GM21390 (cell line): ENCODE results near the gene EMC10.

Source experiments
- ATAC-seq: cut with Tn5 transposase; IDR thresholded peaks from one replicate; pipeline ENCODE4 v1.9.1; 2021; ENCODE audit not compliant: unreplicated experiment

EMC10 gene

DNA sequence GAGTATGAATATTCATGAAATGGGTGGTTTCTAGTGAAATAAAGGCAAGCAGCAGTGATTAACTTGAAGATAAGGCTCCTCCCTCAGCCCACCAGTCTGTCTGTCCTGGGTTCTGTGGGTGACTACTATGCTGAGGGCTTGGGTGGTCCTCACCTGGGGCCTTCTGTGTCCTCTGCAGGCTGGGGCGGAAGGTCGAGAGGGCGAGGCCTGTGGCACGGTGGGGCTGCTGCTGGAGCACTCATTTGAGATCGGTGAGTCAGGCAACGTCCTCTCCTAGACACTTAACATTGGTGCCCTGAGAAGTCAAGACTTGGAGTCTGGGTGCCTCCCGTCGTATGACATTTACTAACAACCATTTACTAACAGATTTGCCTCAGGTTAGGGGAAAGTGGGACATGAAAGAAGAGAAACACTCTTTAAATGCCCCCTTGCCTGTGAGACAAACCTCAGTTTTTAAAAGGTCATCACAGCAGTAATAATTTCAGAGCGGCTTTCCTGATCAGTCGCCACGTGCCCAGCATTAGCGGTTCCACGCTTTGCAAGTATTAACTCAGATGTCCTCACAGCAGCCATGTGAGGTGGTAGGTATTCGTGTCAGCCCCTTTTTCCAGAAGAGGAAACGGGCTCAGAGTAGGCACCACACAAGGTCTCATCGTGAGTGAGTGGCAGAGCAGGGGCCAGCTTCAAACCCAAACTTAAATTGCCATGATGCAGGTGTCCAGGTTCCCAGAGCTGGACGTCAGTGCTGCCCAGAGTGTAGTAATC lies 1.6 kb downstream of the EMC10 start:
- no peak for ATAC-seq

DNA sequence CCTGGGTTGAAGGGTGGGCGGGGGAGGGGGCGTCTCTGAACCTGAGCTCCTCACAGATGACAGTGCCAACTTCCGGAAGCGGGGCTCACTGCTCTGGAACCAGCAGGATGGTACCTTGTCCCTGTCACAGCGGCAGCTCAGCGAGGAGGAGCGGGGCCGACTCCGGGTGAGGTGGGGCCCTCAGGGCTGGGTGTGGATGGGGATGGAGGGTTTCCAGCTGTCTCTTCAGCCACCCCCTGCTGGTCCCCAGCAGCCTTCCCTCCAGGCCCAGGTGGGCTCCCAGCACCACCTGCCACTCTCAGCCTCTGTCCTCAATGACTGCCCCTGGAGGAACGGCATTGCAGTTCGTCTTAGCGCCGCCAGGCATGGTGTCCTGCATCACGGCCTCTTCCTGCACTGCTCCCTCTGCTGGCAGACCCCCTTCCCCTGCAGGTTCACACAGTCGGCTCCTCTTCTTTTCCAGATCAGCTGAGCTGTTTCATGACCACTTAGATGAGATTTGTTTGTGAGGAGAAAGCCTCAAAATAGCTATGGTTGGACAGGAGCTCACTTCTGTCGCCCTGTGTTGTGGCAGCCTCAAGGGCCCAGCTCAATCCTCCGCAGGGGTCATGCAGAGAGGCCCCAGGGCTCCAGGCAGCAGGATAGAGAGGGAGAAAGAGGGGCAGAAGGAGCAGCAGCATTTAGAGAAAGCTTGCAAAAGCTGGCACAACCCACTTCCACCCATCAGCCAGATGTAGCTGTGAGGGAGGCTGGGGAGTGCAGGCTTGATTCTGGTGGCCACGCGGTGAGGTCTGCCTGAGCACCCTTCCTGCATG lies 2.8 kb downstream of the EMC10 start:
- no peak for ATAC-seq

DNA sequence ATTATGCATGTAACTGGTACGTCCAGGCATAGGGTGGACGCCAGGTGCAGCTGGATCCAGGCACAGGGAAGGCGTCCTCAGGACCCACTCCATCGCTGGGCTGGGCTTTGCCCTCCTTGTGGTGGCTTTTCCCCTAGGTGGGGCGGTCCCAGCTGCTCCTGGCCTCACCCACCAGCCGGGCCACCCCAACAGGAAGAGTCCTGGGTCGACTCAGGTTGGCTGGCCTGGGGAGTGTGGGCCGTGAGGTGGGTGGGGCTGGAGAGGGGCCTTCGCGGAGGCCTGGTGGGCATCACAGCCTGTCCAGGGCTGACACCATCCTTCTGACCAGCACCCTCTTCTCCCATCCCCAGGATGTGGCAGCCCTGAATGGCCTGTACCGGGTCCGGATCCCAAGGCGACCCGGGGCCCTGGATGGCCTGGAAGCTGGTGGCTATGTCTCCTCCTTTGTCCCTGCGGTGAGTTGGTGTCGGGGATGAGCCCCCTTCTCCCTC lies 3.5 kb downstream of the EMC10 start:
- no peak for ATAC-seq

DNA sequence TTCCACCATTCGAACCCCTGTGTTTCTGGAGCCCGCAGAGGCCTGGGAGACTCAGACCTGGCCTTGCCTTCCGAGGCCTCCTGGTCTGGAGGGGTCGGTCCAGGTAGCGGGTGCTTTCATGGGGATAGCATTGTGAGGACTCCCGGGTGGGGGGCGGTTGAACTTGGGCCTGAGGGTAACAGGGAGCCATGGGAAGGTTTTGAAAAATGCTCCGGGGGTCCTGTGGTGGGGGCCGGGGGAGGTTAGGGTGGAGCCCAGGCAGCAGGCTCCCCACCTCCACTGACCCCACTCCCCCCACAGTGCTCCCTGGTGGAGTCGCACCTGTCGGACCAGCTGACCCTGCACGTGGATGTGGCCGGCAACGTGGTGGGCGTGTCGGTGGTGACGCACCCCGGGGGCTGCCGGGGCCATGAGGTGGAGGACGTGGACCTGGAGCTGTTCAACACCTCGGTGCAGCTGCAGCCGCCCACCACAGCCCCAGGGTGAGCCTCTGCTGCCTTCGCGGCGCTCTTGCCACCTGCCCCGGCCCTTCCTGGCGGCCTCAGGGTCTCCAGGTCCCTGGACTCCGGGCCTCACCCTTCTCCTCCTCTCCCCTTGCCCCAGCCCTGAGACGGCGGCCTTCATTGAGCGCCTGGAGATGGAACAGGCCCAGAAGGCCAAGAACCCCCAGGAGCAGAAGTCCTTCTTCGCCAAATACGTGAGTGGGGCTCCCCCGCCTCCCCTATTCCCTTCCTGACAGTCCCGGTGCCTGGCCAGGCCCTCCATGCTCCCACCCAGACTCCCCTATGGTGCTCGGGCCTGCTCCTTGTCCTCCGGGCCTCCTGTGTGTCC lies 4.2 kb downstream of the EMC10 start:
- no peak for ATAC-seq

DNA sequence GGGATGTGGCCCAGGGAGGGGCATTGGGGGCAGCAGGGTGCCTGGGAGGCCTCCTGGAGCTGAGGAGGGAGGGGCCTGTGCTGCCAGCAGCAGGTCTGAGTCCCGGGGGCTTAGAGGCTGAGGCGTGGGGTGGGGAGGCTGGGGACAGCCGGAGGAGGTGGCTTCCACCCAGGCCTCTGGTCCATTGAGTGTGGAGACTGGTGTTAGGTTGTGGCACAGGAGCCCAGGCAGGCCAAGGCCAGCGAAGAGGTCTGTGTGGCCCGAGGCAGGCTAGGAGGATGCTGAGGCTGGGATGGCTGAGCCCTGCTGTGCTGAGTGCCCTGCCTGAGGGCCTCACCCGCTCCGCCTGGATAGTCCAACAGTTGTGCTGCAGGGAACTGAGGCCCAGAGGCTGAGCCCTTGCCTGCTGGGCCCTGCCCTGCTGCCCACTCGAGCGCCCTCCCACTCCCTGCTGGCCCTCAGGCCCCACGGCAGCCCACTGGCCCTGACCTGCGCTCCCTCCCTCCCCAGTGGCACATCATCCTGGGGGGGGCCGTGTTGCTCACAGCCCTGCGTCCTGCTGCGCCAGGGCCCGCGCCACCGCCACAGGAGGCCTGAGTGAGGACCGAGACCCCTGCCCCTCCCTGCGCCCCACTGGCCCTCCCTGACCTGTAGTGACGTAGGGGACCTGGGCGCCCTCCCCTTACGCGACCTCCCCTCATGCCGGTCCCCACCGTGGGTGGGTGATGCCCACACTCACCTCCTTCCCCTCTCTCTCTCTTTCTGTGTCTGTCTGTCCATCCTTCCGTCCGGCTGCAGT lies 5.2 kb downstream of the EMC10 start:
- no peak for ATAC-seq

DNA sequence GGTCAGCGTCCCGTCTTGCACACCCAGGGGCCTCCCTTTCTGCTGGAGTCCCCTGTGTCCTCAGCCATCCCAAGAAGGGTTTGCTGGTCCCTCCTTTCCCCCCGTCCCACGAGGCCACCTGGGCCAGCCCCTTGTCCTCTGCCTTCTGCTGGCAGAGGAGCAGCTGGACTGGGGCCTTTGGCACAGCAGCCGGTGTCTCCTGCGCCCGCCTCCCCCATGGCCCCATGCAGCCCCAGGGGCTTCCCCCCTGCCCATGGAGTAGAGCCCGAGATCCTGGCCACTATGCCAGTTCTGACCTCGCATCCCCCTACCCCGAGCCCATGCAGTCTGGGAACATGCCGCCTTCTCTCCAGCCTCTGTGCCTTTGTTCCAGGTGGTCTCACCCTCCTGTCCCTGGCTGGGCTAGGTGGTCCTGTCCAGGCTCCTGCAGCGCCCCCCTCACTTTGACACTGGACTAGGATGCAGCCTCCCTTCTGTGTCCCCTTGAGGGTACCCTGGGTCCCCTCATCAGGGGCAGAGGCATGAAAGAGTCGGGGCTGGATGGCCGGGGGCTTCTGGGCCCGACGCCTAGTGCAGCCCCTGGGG lies 6.1 kb downstream of the EMC10 start:
- no peak for ATAC-seq

DNA sequence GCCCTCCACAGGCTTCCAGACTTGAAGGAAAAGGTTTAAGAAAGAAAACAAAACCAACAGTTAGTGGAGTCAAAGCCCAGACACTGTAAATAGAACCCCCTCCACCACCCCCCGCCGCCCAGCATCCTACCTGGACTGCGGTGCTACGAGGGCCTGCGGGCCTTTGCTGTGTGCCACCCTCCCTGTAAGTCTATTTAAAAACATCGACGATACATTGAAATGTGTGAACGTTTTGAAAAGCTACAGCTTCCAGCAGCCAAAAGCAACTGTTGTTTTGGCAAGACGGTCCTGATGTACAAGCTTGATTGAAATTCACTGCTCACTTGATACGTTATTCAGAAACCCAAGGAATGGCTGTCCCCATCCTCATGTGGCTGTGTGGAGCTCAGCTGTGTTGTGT lies 6.6 kb downstream of the EMC10 start:
- no peak for ATAC-seq

DNA sequence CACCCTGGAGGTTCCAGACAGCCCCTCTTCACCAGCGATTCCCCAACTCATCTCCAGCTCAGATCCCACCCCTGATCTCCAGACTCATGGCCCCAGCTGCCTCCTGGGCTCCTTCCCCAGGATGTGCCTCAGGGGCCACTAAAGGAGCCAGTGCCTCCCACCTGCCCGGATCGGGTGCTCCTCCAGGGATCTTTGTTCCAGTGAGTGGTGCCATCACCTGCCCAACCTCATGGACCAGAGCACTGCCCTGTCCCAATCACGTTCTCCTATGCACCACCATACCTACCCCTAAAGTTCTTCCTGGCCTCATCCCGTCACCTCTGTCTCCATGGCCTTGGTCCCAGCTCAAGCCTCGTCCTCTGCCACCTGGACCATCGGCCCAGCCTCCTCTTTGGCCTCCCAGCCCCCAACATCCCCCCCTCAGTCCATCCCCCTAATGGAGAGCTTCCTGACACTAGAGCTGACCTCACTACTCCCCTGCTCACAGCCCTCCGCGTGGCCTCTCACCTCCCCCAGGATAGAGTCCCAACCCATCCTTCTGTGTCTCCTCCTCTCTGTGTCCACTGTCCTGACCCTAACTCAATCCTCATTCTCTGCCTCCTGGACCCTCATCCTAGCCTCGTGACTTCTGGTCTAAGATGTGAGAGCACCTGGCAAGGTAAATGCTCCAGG lies 9.1 kb downstream of the EMC10 start:
- no peak for ATAC-seq

DNA sequence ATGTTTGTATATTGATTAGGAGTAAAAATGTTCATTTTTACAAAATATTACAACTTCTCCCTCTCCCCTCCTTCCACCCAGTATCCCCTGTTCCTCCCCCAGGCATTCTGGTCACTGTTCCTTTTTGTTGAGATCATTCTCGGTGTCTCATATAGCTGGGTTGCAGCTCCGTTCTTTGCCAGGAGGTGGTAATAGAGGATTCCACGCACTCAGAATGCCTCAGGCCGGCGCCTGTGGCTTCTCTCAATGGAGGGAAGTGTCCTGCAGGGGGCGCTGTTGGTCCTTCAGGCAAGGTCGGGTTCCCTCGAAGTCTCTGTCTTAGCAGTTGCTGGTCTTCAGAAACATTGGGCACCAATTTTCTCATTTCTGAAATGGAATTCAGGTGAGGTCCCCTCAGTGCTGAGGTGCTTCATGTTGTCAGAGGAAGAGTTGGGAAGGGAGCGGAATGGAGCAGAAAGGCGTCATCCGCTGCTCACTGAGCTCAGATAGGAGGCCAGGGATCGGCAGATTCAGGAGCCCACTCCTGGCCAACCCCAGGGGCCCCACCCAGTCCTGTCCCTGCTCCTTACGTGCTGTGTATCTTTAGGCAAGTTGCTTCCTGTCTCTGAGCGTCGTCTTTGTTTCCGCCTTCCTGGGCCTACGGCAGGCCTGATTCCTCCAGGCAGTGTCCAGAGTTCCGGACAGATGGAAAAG lies 10.7 kb downstream of the EMC10 start:
- ATAC-seq: no peak

DNA sequence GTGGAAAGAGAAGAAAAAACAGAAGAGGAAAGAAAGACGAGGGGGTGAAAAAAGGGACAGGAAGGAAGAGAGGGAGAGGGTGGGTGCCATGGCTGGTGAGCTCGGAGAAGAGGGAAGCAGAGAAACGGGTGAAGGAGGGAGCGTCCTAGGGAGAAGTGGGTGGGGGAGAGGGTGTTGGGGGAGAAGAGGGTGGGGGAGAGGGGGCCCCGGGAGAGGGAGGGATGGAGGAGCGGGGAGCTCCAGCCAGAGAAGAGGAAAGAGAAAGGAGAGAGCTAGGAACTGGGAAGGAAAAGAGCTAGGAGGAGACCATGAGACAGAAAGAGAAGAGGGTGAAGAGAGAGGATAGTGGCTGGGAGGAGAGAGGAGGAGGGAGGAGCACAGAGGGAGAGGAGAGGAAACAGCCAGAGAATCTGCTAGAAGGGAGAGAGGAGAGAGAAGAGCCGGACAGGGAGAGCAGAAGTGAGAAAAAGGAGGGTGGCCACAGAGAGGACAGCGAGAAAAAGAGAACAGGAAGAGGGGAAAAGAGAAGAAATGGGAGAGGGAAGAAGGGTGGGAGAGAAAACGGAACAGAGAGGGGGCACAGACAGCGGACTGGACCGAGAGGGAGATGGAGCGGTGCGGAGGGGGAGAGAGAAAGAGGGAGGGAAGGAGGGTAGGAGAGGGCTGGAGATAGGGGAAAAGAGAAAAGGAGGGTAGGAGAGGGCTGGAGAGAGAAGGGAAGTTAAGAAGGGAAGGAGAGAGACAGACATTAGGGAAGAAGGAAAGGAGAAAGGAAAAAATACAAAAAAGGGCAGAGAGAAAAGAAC lies 12.3 kb downstream of the EMC10 start:
- no peak for ATAC-seq

DNA sequence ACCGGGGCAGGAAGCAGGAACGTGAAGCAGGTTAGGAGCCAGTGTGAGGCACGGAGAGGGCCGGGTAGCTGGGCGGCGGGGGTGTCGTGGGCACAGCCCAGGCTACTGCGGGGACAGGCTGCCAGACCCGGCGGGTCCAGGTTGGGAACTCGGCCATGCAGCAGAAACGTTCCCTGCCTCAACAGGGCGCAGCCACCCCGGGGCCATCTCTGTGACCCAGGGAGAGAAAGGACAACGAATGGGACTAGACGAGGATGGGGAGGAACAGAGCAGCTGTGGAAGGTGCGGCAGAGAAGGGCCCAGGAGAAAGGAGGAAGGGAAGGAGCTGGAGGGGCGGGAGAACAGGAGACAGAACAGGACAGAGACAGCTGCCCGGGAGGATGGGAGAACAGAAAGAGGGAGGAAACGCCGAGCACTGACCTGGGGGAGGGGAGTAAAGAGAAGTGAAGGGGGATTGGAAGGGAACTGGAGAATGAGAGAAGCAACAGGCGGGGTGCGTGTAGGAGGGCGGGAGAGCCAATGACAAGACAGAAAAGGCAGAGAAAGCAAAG lies 13.2 kb downstream of the EMC10 start:
- ATAC-seq: no peak

DNA sequence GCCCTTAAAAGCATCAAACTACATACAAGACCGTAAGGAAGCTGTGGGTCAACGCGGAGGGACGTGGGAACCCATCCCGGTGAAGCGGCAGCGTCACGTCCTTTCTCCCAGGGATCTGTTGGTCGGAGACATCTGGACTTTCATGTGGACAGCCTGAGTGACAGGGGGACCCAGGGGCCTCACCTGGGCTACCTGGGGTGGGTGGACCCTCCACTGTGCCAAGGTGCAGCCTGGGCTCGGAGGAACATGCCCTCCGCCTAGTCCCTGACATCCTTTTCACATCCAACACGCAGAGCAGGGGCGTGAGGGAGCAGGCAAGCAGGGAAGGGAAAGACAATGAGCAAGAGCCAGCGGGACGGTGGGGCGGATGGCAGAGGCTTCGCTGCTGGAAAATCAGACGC lies 14.1 kb downstream of the EMC10 start:
- ATAC-seq: no peak

DNA sequence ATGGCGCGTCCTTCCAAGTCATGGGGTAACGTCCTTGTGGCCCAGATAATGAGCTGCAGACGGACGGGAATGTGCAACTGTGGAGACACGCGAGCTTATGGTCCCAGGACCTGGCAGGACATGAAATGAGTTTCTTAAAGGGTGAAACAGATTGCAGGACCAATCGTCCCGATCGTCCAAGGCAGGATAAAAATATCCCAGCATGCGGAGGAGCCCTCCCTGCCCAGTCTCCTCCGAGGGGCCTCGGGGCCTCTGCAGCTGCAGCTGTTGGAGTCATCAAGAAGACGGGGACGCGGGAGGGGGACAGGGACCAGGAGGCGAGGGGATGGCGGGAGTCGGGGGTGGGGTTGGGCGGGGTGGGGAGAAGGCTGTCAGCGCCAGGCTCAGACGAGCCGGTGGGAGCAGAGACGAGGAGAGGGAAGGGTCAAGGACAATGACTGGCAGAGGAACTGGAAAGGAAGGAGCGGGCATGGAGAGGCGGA lies 14.7 kb downstream of the EMC10 start:
- no peak for ATAC-seq

DNA sequence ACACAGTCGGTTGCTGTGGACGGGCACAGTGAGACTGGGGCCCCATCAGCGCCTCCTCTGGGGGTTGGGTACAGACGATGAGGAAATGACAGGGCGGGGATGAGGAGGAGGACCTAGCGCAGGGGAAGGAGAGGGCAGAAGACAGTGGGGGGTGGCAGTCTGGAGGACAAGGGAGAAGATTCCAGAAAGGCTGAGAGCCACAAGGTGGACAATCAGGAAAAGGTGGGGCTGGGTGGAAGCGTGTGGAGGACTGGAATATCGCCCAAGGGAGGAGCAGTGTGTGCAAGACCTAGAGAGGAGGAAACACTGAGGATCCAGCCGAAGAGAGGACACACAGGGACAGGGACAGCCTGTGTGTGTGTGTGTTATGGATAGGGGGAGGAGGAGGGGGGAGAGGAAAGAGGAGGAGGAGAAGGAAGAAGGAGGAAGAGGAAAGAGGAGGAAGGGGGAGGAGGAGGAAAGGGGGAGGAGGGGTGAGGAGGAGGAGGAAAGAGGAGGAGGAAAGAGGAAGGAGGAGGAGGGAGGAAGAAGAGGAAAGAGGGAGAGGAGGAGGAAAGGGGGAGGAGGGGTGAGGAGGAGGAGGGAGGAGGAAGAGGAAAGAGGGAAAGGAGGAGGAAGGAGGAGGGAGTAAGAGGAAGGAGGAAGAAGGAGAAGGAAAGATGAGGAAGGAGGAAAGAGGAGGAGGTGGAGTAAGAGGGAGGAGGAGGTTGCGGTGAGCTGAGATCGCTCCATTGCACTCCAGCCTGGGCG lies 16.2 kb downstream of the EMC10 start:
- no peak for ATAC-seq

DNA sequence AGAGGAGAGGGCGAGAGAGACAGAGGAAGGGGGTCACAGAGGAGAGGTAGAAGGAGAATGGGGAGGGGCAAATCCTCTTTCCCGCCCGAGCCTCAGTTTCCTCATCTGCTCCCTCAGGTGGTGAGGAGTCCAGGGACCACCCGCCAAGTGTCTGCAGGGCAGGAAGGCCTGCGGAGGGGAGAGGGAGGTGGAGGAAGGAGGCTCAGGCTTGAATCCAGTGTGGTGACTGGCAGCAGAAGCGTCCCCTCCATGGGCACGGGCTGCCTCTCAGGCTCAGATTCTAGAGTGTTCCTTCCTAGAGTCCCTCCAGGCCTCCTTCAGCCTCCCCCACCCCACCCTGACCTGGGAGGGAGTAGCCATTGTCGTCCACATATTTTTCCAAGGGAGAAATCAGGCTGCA lies 16.9 kb downstream of the EMC10 start:
- no peak for ATAC-seq

DNA sequence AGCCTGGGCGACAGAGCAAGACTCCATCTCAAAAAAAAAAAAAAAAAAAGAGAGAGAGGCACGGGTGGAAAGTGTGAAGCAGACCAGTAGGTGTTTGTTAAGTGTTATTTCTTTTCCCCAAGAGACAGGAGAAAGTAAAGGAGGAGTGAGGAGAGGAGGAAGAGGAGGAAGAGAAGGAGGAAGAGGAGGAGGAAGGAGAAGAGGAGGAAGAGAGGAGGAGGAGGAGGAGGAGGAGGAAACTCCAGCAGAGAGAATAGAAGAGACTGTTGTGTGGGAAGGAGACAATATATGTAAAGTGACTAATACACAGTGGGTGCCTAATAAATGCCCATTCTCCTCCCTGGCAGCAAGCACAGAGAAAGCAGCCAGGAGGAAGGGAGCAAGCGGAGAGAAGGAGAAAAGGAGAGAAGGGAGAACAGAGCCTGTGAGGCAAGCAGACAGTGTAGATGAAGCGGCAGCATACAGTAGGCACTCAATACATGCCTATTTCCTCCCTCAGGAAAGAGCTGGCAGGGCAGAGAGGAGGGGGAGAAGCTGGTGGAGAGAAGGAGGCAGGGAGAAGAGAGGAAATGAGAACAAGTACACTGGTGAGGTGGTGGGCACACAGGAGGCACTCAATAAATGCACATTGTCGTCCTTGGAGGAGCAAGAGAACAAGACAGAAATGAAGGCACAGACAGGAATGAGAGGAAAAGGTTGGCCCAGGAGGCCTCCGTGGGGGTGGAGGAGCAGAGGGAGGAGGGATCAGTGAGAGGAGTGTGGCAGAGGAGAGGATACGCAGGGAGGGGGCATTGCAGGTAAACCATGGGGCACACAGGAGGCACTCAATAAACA lies 18.1 kb downstream of the EMC10 start:
- no peak for ATAC-seq
